Measurements from ENCODE around the gene IGF2.

Gene IGF2

GRCh38 chr11:2097998-2098690 is 41.0 kb downstream of the IGF2 start:
- DNase-seq (ENCODE audit: low read depth, low spot score), result no peak
- no peak overlapping the region for H3K4me3 ChIP-seq (ENCODE audit: low read length)

- DNase-seq (ENCODE audit: low read depth, low spot score), result no peak
- H3K4me3 ChIP-seq (ENCODE audit: low read length), result no peak overlapping the region
Measured at GRCh38 chr11:2097356-2097997, 41.7 kb downstream of the IGF2 start.

- H3K4me3 ChIP-seq (ENCODE audit: low read length), result no peak overlapping the region
Measured at GRCh38 chr11:2096919-2097301, 42.3 kb downstream of the IGF2 start.

GRCh38 chr11:2096011-2096918 is 42.9 kb downstream of the IGF2 start:
- no peak for DNase-seq (ENCODE audit: low read depth, low spot score)

More at GRCh38 chr11:2096919-2097301, 42.3 kb downstream of the IGF2 start:
- DNase-seq (ENCODE audit: low read depth, low spot score), result no peak

GRCh38 chr11:2095542-2095941 is 43.6 kb downstream of the IGF2 start:
- H3K4me3 ChIP-seq (ENCODE audit: low read length), result no peak overlapping the region
- DNase-seq (ENCODE audit: low read depth, low spot score), result no peak

More at GRCh38 chr11:2096011-2096918, 42.9 kb downstream of the IGF2 start:
- H3K4me3 ChIP-seq (ENCODE audit: low read length), result no peak overlapping the region

GRCh38 chr11:2095198-2095520 is 44.0 kb downstream of the IGF2 start:
- DNase-seq (ENCODE audit: low read depth, low spot score), result no peak
- no peak overlapping the region for H3K4me3 ChIP-seq (ENCODE audit: low read length)

- no peak for DNase-seq (ENCODE audit: low read depth, low spot score)
- H3K4me3 ChIP-seq (ENCODE audit: low read length), result no peak overlapping the region
Measured at GRCh38 chr11:2094354-2095197, 44.6 kb downstream of the IGF2 start.

- H3K4me3 ChIP-seq (ENCODE audit: low read length), result no peak overlapping the region
- no peak for DNase-seq (ENCODE audit: low read depth, low spot score)
Measured at GRCh38 chr11:2093575-2094353, 45.4 kb downstream of the IGF2 start.

GRCh38 chr11:2092956-2093412 is 46.2 kb downstream of the IGF2 start:
- no peak overlapping the region for H3K4me3 ChIP-seq (ENCODE audit: low read length)
- peak; percentile 86 for DNase-seq (ENCODE audit: low read depth, low spot score)

- H3K4me3 ChIP-seq (ENCODE audit: low read length), result no peak overlapping the region
- no peak for DNase-seq (ENCODE audit: low read depth, low spot score)
Measured at GRCh38 chr11:2092464-2092910, 46.7 kb downstream of the IGF2 start.

- no peak for DNase-seq (ENCODE audit: low read depth, low spot score)
Measured at GRCh38 chr11:2091786-2092463, 47.3 kb downstream of the IGF2 start.

GRCh38 chr11:2091112-2091746 is 48.0 kb downstream of the IGF2 start:
- no peak for DNase-seq (ENCODE audit: low read depth, low spot score)
- no peak overlapping the region for H3K4me3 ChIP-seq (ENCODE audit: low read length)

More at GRCh38 chr11:2091786-2092463, 47.3 kb downstream of the IGF2 start:
- no peak overlapping the region for H3K4me3 ChIP-seq (ENCODE audit: low read length)

GRCh38 chr11:2090172-2091111 is 48.7 kb downstream of the IGF2 start:
- H3K4me3 ChIP-seq (ENCODE audit: low read length), result no peak overlapping the region
- no peak for DNase-seq (ENCODE audit: low read depth, low spot score)

- peak; percentile 67 for DNase-seq (ENCODE audit: low read depth, low spot score)
- H3K4me3 ChIP-seq (ENCODE audit: low read length), result no peak overlapping the region
Measured at GRCh38 chr11:2089536-2090165, 49.5 kb downstream of the IGF2 start.

- DNase-seq (ENCODE audit: low read depth, low spot score), result no peak
- H3K4me3 ChIP-seq (ENCODE audit: low read length), result no peak overlapping the region
Measured at GRCh38 chr11:2088746-2089535, 50.2 kb downstream of the IGF2 start.

Data from Jurkat, Clone E6-1 (cell line).